Immature natural killer cell (primary cell): ENCODE results near the gene CALML6. TPM values are rescaled to one million over a fixed set of nuclear protein-coding genes. Genes with fewer than 3 reads are reported as not detected.

Experiments used
- DNase-seq, 3 donors: peaks; one replicate each; pipeline ENCODE4 v3.0.0; 2022; ENCODE audit warnings: mixed read lengths in 1 of 3
- H3K27ac Mint-ChIP-seq, 6 donors: one replicate each; pipeline ENCODE4 v1.8.0; 2020; ENCODE audit warnings: mixed read lengths in 6 of 6, mild to moderate bottlenecking in 5 of 6, inconsistent platforms in 4 of 6, moderate library complexity in 3 of 6
- H3K27me3 Mint-ChIP-seq, 3 donors: one replicate each; pipeline ENCODE4 v1.8.0; 2020 to 2021; ENCODE audit warnings: low read depth in 3 of 3, mild to moderate bottlenecking in 3 of 3, mixed read lengths in 3 of 3, moderate library complexity in 3 of 3, inconsistent platforms in 1 of 3
- H3K36me3 Mint-ChIP-seq, 3 donors: one replicate each; pipeline ENCODE4 v1.8.0; 2020; ENCODE audit warnings: mixed read lengths in 3 of 3, inconsistent platforms in 2 of 3, mild to moderate bottlenecking in 2 of 3
- H3K4me1 Mint-ChIP-seq, 2 donors: one replicate each; pipeline ENCODE4 v1.8.0; 2020; ENCODE audit warnings: inconsistent platforms in 2 of 2, mild to moderate bottlenecking in 2 of 2, mixed read lengths in 2 of 2, moderate library complexity in 1 of 2
- H3K4me3 Mint-ChIP-seq, 5 donors: one replicate each; pipeline ENCODE4 v1.8.0; 2020; ENCODE audit warnings: mild to moderate bottlenecking in 5 of 5, mixed read lengths in 5 of 5, inconsistent platforms in 3 of 5, moderate library complexity in 3 of 5
- H3K9me3 Mint-ChIP-seq, 6 donors: one replicate each; pipeline ENCODE4 v1.8.0; 2020; ENCODE audit warnings: mild to moderate bottlenecking in 6 of 6, mixed read lengths in 6 of 6, inconsistent platforms in 4 of 6, moderate library complexity in 3 of 6
- polyA plus RNA-seq, 3 donors: library from polyadenylated mRNA; unstranded; fragments of 300-500 nt; fragmentation: Illumina TruSeq; gene quantifications; one replicate each; pipeline ENCODE4 v1.2.3, GENCODE V29; 2021

CALML6 gene
- polyA plus RNA-seq, 3 donors from 2014 or later, result not detected

- Mint-ChIP-seq H3K4me3 (peak overlapping the region in 3 of 5 donors; percentile 21 to 29 (median 27)), H3K4me1 (peaks cover 6 to 8% of the 10 kb centered on the region in 2 donors), H3K27ac (peak overlapping the region in 1 of 6 donors; percentile 42), H3K9me3 (no peaks in the 10 kb centered on the region), H3K36me3 (no peaks in the 10 kb centered on the region), H3K27me3 (peaks cover 3 to 13% (median 5%) of the 10 kb centered on the region in 3 donors)
- no peak for DNase-seq
Measured at GRCh38 chr1:1920608-1921458, 5.8 kb downstream of the CALML6 start.

DNA sequence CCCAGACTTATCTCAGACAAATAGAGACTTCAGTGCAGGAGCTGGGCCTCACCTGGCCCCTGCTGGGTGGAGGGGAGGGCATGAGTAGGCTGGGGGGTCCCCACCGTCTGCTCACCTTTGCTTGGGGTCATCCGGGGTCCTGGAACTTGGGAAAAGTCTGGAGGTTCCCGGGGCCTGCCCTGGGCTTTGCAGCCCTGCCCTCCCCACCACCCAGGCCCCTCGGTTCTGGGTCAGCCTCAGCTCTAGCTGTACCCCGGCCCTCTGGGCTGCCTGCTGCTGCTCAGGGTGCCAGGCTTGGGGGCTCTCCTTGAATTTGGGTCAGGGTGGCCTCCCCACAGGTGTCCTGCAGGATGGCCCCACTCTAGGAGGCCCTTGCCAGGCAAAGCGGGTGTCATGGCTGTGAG lies 6.4 kb downstream of the CALML6 start:
- DNase-seq, result no peak
- peaks cover 3 to 11% (median 5%) of the 10 kb centered on the region in 3 donors for H3K27me3 Mint-ChIP-seq
- no peaks in the 10 kb centered on the region for H3K9me3 Mint-ChIP-seq
- H3K27ac Mint-ChIP-seq, result no peak overlapping the region
- no peak overlapping the region for H3K4me3 Mint-ChIP-seq
- peaks cover 6 to 8% of the 10 kb centered on the region in 2 donors for H3K4me1 Mint-ChIP-seq
- no peaks in the 10 kb centered on the region for H3K36me3 Mint-ChIP-seq

DNA sequence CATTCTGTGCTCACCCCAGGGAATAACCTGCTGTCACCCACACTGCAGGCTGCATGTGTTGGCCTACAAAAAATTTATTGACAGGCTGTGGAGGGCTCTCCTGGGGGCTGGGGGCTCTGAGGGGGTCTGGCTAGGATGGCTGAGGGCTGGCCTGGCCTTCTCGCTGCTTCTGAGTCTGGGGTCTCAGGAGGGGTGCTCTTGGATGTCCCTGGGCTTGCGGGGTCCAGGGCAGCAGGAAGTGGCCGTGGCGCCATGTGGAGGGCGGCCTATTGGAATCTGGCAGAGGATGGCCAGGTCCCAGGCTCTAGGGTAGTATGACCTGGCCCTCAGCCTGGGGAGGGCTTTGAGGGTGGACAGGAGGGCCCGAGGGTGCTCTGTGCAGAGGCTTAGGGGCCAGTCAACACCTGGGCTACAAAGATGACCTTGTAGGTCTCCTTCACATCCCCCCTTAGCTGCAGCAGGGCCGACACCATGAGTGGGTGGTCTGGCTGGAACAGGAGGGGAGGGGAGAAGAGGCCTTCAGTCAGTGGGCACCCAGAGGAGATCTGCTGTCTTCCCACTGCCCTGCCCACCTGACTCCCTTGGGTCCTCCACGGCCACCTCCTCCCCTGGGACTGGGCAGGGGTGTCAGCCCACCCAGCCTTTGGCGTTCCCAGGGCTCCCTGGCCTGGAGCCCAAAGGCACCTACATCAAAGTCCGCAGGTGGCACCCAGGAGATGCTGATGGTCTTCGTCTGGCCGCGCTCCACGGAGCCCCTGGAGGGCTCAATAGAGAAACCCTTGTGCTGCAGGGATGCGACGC lies 7.0 kb downstream of the CALML6 start:
- Mint-ChIP-seq H3K27ac (no peak overlapping the region), H3K9me3 (no peaks in the 10 kb centered on the region), H3K4me1 (peaks cover 6 to 8% of the 10 kb centered on the region in 2 donors), H3K4me3 (no peak overlapping the region), H3K36me3 (no peaks in the 10 kb centered on the region), H3K27me3 (peaks cover 3 to 9% (median 5%) of the 10 kb centered on the region in 3 donors)
- no peak for DNase-seq

- H3K9me3 Mint-ChIP-seq, result no peaks in the 10 kb centered on the region
Measured at GRCh38 chr1:1922702-1922955, 7.6 kb downstream of the CALML6 start.

DNA sequence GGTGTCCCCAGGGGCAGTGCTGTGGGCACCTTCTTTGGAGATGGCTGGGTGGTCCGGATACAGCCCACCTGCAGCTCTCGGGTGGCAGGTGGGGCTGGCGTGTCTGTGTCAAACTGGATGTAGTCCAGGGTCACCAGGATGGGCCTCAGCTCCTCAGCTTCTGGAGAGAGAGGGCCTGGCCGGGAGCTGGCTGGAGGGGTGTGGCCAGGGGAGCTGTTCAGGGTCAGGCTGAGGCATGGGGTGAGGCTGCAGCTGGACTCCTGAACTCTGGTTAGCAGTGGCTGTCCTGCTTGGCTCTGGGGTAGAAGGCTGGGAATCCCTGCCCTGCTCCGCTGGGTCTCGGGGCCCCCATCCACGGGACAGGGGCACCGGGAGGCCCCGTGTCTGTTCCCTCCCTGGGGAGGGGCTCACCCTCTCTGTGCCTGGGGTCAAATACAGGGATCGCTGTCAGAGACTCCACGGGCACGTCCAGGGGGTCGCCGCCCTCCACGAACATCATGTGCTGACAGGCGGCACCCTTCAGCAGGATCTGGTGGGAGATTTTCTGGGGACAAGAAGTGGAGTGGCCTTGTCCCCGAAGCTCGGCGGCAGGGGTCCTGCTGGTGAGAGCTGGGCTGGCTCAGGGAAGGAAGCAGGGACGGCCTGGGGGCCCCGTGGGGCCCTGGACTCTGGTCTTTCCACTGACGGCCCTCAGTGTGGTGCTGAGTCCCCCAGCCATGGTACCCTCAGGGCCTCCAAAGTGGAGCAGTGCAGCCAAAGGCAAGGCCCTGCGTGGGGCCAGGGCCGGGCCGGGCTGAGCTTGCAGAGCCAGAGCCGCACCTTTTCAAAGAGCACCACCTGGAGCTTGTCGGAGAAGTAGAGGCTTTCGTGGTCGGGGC lies 8.1 kb downstream of the CALML6 start:
- Mint-ChIP-seq H3K36me3 (no peaks in the 10 kb centered on the region), H3K27me3 (peaks cover 3 to 8% (median 5%) of the 10 kb centered on the region in 3 donors), H3K4me3 (no peak overlapping the region), H3K27ac (no peak overlapping the region), H3K4me1 (peaks cover under 1 to 2% of the 10 kb centered on the region in 2 donors), H3K9me3 (no peaks in the 10 kb centered on the region)
- DNase-seq, result no peak

More at GRCh38 chr1:1922702-1922955, 7.6 kb downstream of the CALML6 start:
- H3K4me1 Mint-ChIP-seq, result peaks cover 6 to 7% of the 10 kb centered on the region in 2 donors
- no peaks in the 10 kb centered on the region for H3K36me3 Mint-ChIP-seq
- DNase-seq, result no peak
- no peak overlapping the region for H3K27ac Mint-ChIP-seq
- H3K27me3 Mint-ChIP-seq, result peaks cover 3 to 9% (median 5%) of the 10 kb centered on the region in 3 donors
- no peak overlapping the region for H3K4me3 Mint-ChIP-seq

- H3K4me1 Mint-ChIP-seq, result peaks cover 0 to under 1% of the 10 kb centered on the region in 2 donors
- no peak overlapping the region for H3K27ac Mint-ChIP-seq
- H3K36me3 Mint-ChIP-seq, result no peaks in the 10 kb centered on the region
- no peak for DNase-seq
- no peak overlapping the region for H3K4me3 Mint-ChIP-seq
- peaks cover 0 to 2% (median 2%) of the 10 kb centered on the region in 3 donors for H3K27me3 Mint-ChIP-seq
- no peaks in the 10 kb centered on the region for H3K9me3 Mint-ChIP-seq
Measured at GRCh38 chr1:1924386-1924785, 9.3 kb downstream of the CALML6 start.

GRCh38 chr1:1924849-1925248 lies 9.8 kb downstream of the CALML6 start:
- H3K4me1 Mint-ChIP-seq, result no peaks in the 10 kb centered on the region
- no peak overlapping the region for H3K4me3 Mint-ChIP-seq

GRCh38 chr1:1925437-1926345 lies 10.6 kb downstream of the CALML6 start:
- H3K27ac Mint-ChIP-seq, result no peak overlapping the region
- no peaks in the 10 kb centered on the region for H3K4me1 Mint-ChIP-seq
- H3K4me3 Mint-ChIP-seq, result no peak overlapping the region
- H3K9me3 Mint-ChIP-seq, result no peaks in the 10 kb centered on the region
- H3K36me3 Mint-ChIP-seq, result no peaks in the 10 kb centered on the region
- no peaks in the 10 kb centered on the region for H3K27me3 Mint-ChIP-seq
- no peak for DNase-seq

More at GRCh38 chr1:1924849-1925248, 9.8 kb downstream of the CALML6 start:
- no peak for DNase-seq
- Mint-ChIP-seq H3K9me3 (no peaks in the 10 kb centered on the region), H3K27ac (no peak overlapping the region), H3K27me3 (no peaks in the 10 kb centered on the region), H3K36me3 (no peaks in the 10 kb centered on the region)

- no peak for DNase-seq
- Mint-ChIP-seq H3K27ac (no peak overlapping the region), H3K36me3 (no peaks in the 10 kb centered on the region), H3K4me1 (no peaks in the 10 kb centered on the region), H3K27me3 (no peaks in the 10 kb centered on the region), H3K9me3 (no peaks in the 10 kb centered on the region), H3K4me3 (no peak overlapping the region)
Measured at GRCh38 chr1:1926346-1926811, 11.3 kb downstream of the CALML6 start.

DNA sequence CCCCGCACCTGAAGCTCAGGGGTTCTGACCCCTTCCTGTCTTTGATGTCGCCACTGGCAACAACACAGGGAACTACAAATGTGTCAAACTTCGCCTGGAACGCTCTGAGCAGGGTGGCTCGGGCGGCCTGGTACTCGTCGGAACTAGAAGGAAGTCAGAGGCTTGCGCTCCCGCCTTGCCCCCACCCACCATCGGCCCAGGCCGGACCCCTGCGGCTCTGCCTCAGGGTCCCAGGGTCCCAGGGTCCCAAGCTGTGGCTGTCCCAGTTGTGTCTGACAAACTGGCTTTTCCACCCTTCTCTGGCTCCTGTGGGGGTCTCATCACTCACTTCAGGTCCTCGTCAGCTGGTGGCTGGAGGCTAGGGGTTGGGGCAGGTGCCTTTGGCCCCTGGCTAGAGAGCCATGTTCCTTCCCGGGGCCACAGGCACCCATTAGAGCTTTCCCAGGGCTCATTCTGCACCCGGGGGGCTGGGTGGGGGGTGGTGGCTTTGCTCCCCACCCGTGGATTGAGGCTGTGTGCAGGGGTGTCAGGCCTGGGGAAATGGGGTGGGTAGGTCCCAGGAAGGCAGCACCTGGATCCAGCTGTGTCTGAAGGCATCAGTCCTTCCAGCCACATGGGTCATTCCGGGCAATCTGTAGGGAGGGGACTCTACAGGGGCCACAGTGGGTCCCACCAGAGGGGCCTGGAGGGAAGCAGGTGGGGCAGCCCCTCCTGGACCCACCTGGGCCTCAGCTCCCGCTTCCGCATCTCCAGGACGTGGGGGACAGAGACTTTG lies 12.0 kb downstream of the CALML6 start:
- no peak overlapping the region for H3K27ac Mint-ChIP-seq
- H3K27me3 Mint-ChIP-seq, result no peaks in the 10 kb centered on the region
- no peaks in the 10 kb centered on the region for H3K9me3 Mint-ChIP-seq
- no peaks in the 10 kb centered on the region for H3K4me1 Mint-ChIP-seq
- H3K36me3 Mint-ChIP-seq, result no peaks in the 10 kb centered on the region
- no peak overlapping the region for H3K4me3 Mint-ChIP-seq
- no peak for DNase-seq

DNA sequence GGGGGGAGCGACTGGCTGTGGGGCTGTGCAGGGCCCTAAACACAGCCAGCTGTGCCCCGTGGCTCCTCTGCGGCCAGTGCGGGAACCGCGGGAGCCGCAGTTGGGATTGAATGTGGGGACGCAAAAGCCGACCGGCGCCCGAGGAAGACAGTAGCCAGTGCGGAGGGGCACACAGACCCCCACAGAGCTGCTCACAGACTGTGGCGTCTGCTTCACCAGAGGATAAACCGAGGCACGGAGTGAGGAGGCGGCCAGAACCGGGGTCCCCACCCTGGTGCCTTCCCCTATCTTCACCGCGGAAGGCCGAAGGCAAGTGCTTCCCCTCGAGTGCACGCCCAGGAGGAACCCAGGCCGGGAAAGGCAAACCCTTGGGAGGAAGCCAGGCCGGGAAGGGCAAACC lies 12.7 kb downstream of the CALML6 start:
- Mint-ChIP-seq H3K36me3 (no peaks in the 10 kb centered on the region), H3K4me1 (no peaks in the 10 kb centered on the region), H3K27ac (no peak overlapping the region), H3K27me3 (no peaks in the 10 kb centered on the region), H3K9me3 (no peaks in the 10 kb centered on the region), H3K4me3 (no peak overlapping the region)
- no peak for DNase-seq
